Mammary epithelial cell (primary cell): ENCODE measurements around the gene CTAGE9.
"Not testable (repeated sequence)": the region's sequence is repeated elsewhere in the genome, so short reads cannot be mapped to it uniquely, and the experiment has no call there.

ENCODE experiments used
- EZH2 ChIP-seq: IDR thresholded peaks from 2 replicates; pipeline ENCODE4 v1.6.1; 2012; ENCODE audit warnings: low read length, inconsistent platforms, borderline replicate concordance
- TF ChIP-seq, protein P1 (sequence below), 2 donors: IDR thresholded peaks in 1 of 2; conservative IDR thresholded peaks in 1 of 2; 2 replicates each; pipeline ENCODE4 v1.5.1; 2011 to 2012; ENCODE audit warnings: inconsistent platforms in 2 of 2, low read length in 2 of 2, mild to moderate bottlenecking in 2 of 2, control low read depth in 1 of 2, low read depth in 1 of 2; ENCODE audit not compliant: insufficient read depth in 1 of 2; ENCODE audit errors: extremely low read depth in 1 of 2

DNA sequence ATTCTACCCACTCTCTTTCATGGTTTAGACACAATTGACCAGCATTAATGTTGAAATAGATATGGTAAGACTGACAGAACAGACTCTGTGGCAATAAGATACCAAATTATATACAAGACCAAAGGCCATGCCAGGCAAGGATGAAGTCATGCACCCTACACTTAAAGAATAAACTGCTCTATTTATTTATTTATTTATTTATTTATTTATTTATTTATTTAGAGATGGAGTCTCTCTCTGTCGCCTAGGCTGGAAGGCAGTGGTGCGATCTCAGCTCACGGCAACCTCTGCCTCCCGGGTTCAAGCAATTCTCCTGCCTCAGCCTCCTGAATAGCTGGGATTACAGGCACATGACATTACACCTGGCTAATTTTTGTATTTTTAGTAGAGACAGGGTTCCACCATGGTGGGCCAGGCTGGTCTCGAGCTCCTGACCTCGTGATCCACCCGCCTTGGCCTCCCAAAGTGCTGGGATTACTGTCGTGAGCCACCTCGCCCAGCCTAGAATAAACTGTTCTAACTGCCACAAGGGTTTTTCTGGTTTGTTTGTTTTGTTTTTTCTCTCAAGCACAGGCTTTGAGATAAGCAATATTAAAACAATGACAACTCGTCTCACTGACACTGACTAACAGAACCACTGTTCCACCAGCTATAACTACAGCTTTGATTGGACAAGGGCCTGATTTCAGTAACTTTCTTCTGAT, 40.3 kb upstream of the CTAGE9 start:
- TF ChIP-seq, protein P1, sequence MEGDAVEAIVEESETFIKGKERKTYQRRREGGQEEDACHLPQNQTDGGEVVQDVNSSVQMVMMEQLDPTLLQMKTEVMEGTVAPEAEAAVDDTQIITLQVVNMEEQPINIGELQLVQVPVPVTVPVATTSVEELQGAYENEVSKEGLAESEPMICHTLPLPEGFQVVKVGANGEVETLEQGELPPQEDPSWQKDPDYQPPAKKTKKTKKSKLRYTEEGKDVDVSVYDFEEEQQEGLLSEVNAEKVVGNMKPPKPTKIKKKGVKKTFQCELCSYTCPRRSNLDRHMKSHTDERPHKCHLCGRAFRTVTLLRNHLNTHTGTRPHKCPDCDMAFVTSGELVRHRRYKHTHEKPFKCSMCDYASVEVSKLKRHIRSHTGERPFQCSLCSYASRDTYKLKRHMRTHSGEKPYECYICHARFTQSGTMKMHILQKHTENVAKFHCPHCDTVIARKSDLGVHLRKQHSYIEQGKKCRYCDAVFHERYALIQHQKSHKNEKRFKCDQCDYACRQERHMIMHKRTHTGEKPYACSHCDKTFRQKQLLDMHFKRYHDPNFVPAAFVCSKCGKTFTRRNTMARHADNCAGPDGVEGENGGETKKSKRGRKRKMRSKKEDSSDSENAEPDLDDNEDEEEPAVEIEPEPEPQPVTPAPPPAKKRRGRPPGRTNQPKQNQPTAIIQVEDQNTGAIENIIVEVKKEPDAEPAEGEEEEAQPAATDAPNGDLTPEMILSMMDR (conservative IDR thresholded peaks at IDR 0.05 in 1 of 2, IDR thresholded peaks at IDR 0.05 in 1 of 2; ENCODE audit: extremely low read depth in 1 of 2, insufficient read depth in 1 of 2, low read depth in 1 of 2, low read length in 2 of 2): not testable (repeated sequence)
- not testable (repeated sequence) for TF ChIP-seq EZH2
